Measurements from ENCODE around the gene PHF1. TPM values are rescaled to one million over a fixed set of nuclear protein-coding genes. Genes with fewer than 3 reads are reported as not detected.
"Not testable (repeated sequence)": the region's sequence is repeated elsewhere in the genome, so short reads cannot be mapped to it uniquely, and the experiment has no call there.

PHF1 gene
- total and polyA plus RNA-seq, 2 of the 13 experiments (the other 11 are each of a cell fraction or from before 2014, with no cell fraction given) = 25.4 to 61.9 TPM

DNA sequence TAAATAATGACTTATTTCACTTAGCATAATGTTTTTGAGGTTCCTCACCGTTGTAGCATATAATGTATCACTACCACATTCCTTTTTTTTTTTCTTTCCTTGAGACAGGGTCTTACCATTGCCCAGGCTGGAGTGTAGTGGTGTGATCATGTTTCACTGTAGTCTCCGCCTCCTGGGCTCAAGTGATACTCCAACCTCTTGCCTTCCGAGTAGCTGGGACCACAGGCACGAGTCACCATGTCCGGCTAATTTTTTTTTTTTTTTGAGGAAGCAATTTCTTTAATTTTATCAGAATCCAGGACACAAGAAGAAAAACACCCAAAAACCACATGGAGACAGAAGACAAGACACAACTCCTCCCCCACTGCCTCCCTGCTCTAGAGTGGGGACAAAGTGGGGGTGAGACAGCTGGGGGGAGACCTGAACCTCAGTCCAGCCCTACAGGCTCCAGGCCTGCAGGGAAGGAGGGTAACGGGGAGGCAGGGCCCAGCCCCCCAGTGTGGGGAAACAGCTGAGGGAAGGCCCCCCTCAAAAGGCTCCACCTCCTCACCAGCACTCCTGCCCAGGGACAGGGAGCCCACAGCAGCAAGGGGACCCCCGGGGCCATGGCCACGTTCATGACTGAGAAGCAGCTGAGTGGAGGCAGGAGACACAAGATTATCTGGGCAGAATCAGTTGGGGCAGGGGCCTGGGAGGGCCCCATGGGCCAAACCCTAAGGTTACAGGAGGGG is 46.2 kb upstream of the PHF1 start:
- peak; percentile 43 for ATAC-seq
- H3K79me2 ChIP-seq (ENCODE audit: insufficient read depth, low read length); in situ Hi-C loops (cut with HindIII; ENCODE audit: extremely low pct_ligation_motif_present, low pct_unique_long_range_greater_than_20kb); H3K27ac ChIP-seq (ENCODE audit: extremely low read length, insufficient read depth, low read length); H3K4me2 ChIP-seq (ENCODE audit: low read depth, low read length); H3K4me1 ChIP-seq (ENCODE audit: insufficient read depth, low read length); H3K36me3 ChIP-seq (replicated peaks in 1 of 2; ENCODE audit: control insufficient read depth in 1 of 2, insufficient read depth in 2 of 2, low read length in 2 of 2); H4K20me1 ChIP-seq (ENCODE audit: insufficient read depth, low read length); H3K27me3 ChIP-seq (ENCODE audit: control insufficient read depth in 1 of 2, insufficient read depth in 2 of 2, low read length in 2 of 2); H3K4me3 ChIP-seq (replicated peaks in 1 of 3; ENCODE audit: insufficient read depth in 1 of 3, low read depth in 2 of 3, low read length in 3 of 3); H2AFZ ChIP-seq (ENCODE audit: low read length); H3K9ac ChIP-seq (ENCODE audit: insufficient read depth, low read depth, low read length); intact Hi-C loops (cut with micrococcal nuclease; ENCODE audit: unreplicated experiment); H3K9me3 ChIP-seq (ENCODE audit: low read length); CTCF ChIA-PET (ENCODE audit: low intra/inter-chr PET ratio, low total read pairs); FAIRE-seq; DNase-seq (ENCODE audit: low spot score); BruUV-seq (replicated peaks): not testable (repeated sequence)
- TF ChIP-seq ZFX (CRISPR knock-in tag; IDR thresholded peaks at IDR 0.05; ENCODE audit: low read depth) = 0 out of 2 replicates have a peak, but pooled peaks have one; percentile 5
- POLR2A ChIA-PET = interaction anchor here (0.9 kb wide), 1 partner anchor 11 kb away, joined by 3 read pairs; no protein-coding TSS in a partner anchor
- 15% methylated on average over 7 of the region's 8 CpGs for WGBS (ENCODE audit: low lambda C conversion rate)

DNA sequence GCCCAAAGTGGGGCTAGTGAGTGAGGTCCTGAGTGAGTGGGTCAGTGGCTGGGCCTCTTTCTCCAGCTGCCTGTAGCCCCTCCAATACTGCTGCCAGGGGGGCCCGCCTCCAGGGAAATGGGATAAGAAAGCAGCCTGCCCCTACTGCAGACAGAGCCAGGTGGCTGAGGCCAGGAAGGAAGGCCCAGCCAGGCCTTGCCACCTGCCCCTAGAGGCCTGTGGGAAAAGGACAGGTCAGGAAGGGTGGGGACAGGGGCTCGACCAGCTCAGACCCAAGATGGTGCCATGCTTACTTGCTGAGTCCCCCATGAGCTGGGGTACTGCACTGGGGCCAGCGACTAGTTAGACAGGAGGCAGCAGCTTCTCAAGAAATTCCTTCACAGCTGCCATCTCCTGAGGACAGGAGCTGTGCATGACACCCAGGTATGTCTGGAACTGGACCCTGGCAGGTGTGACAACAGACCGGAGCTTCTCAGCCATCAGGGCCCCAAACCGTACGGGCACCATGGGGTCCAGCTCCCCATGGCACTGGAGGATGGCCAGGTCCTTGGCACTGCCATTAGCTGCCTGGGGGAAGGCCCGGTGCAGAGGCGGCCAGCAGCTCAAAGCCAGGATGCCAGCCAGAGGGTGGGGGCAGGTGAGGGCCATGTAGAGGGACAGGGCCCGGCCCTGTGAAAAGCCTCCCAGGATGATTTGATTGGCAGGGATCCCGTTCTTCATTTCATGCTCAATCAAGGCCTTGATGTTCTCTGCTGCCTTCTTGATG is 45.4 kb upstream of the PHF1 start:
- H3K9me3 ChIP-seq (ENCODE audit: low read length); H4K20me1 ChIP-seq (ENCODE audit: insufficient read depth, low read length); H2AFZ ChIP-seq (ENCODE audit: low read length); H3K79me2 ChIP-seq (ENCODE audit: insufficient read depth, low read length); FAIRE-seq; H3K36me3 ChIP-seq (replicated peaks in 1 of 2; ENCODE audit: control insufficient read depth in 1 of 2, insufficient read depth in 2 of 2, low read length in 2 of 2); H3K27me3 ChIP-seq (ENCODE audit: control insufficient read depth in 1 of 2, insufficient read depth in 2 of 2, low read length in 2 of 2); H3K9ac ChIP-seq (ENCODE audit: insufficient read depth, low read depth, low read length); CTCF ChIA-PET (ENCODE audit: low intra/inter-chr PET ratio, low total read pairs); H3K4me3 ChIP-seq (replicated peaks in 1 of 3; ENCODE audit: insufficient read depth in 1 of 3, low read depth in 2 of 3, low read length in 3 of 3); BruUV-seq (replicated peaks); H3K4me1 ChIP-seq (ENCODE audit: insufficient read depth, low read length); intact Hi-C loops (cut with micrococcal nuclease; ENCODE audit: unreplicated experiment); H3K27ac ChIP-seq (ENCODE audit: extremely low read length, insufficient read depth, low read length); H3K4me2 ChIP-seq (ENCODE audit: low read depth, low read length); in situ Hi-C loops (cut with HindIII; ENCODE audit: extremely low pct_ligation_motif_present, low pct_unique_long_range_greater_than_20kb); POLR2A ChIA-PET; DNase-seq (ENCODE audit: low spot score): not testable (repeated sequence)
- peak; percentile 93 for ATAC-seq
- 51% methylated on average over 6 of the region's 10 CpGs for WGBS (ENCODE audit: low lambda C conversion rate)
